Body of pancreas (tissue), 4 donors: Measurements from ENCODE around the gene RIN3.
"Not testable (repeated sequence)": the region's sequence is repeated elsewhere in the genome, so short reads cannot be mapped to it uniquely, and the experiment has no call there.

ENCODE experiments used
- POLR2A ChIP-seq, 3 donors: fragments of 450-650 bp; IDR thresholded peaks; one replicate each; pipeline ENCODE4 v1.6.1; 2016; ENCODE audit warnings: antibody characterized with exemption in 3 of 3, mild to moderate bottlenecking in 2 of 3
- TF ChIP-seq, protein P1 (sequence below), 7 experiments: fragments of 450-650 bp in 4 of 7; fragments of 200-600 bp in 3 of 7; sonication (generic) in 3 of 7; IDR thresholded peaks; one replicate each; pipeline ENCODE4 v1.5.1; 2016 to 2019; ENCODE audit warnings: antibody characterized with exemption in 7 of 7

DNA sequence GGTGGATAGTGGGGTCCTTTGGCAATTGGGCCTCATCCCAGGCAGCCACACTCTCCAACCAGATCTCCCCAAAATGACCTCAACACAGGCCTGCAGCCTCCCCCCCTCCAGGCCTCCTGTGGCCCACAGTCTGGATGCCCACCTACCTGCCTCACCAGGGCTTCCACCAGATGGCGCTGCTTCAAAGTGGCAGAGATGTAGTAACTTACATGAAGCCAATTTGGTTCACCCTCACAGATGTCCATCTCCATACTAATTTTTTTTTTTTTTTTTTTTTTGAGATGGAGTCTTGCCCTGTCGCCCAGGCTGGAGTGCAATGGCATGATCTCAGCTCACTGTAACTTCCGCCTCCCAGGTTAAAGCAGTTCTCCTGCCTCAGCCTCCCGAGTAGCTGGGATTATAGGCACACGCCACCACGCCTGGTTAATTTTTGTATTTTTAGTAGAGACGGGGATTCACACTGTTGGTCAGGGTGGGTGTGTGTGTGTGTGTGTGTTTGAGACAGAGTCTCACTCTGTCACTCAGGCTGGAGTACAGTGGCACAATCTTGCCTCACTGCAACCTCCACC is 201.2 kb downstream of the RIN3 start:
- TF ChIP-seq, protein P1, sequence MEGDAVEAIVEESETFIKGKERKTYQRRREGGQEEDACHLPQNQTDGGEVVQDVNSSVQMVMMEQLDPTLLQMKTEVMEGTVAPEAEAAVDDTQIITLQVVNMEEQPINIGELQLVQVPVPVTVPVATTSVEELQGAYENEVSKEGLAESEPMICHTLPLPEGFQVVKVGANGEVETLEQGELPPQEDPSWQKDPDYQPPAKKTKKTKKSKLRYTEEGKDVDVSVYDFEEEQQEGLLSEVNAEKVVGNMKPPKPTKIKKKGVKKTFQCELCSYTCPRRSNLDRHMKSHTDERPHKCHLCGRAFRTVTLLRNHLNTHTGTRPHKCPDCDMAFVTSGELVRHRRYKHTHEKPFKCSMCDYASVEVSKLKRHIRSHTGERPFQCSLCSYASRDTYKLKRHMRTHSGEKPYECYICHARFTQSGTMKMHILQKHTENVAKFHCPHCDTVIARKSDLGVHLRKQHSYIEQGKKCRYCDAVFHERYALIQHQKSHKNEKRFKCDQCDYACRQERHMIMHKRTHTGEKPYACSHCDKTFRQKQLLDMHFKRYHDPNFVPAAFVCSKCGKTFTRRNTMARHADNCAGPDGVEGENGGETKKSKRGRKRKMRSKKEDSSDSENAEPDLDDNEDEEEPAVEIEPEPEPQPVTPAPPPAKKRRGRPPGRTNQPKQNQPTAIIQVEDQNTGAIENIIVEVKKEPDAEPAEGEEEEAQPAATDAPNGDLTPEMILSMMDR (IDR thresholded peaks at IDR 0.05): peak; percentile 32 to 82 (median 73)
- not testable (repeated sequence) for TF ChIP-seq POLR2A (IDR thresholded peaks at IDR 0.05)
